HepG2 (cell line): ENCODE data around the gene TLE1. TPM values are rescaled to one million over a fixed set of nuclear protein-coding genes. Genes with fewer than 3 reads are reported as not detected.
A peak's percentile ranks its signal among the peaks of the same experiment; 100 is the strongest.

ENCODE experiments used
- ATF4 ChIP-seq, 2 experiments: fragments of 450-650 bp in 1 of 2; sonication (generic) in 1 of 2; formaldehyde crosslinking; IDR thresholded peaks; 2 replicates each; pipeline versions ENCODE4 v1.5.0 to v1.8.0; 2020 to 2022; ENCODE audit warnings: mild to moderate bottlenecking in 1 of 2, missing genetic modification reagents in 1 of 2
- CENPX ChIP-seq: sonication (generic); formaldehyde crosslinking; IDR thresholded peaks from 2 replicates; pipeline ENCODE4 v1.9.0; 2021; ENCODE audit warnings: mild to moderate bottlenecking, missing genetic modification reagents, moderate library complexity
- DDIT3 ChIP-seq: sonication (generic); formaldehyde crosslinking; IDR thresholded peaks from 2 replicates; pipeline ENCODE4 v1.4.0; 2020; ENCODE audit warnings: mild to moderate bottlenecking, missing genetic modification reagents
- ELF1 ChIP-seq: sonication (generic); formaldehyde crosslinking; IDR thresholded peaks from 2 replicates; pipeline ENCODE4 v1.4.0; 2020; ENCODE audit warnings: missing genetic modification reagents
- GFI1 ChIP-seq: sonication (generic); formaldehyde crosslinking; IDR thresholded peaks from 2 replicates; pipeline ENCODE4 v1.5.0; 2020; ENCODE audit warnings: missing genetic modification reagents, mild to moderate bottlenecking, borderline replicate concordance
- GZF1 ChIP-seq: sonication (generic); formaldehyde crosslinking; IDR thresholded peaks from 2 replicates; pipeline ENCODE4 v1.5.1; 2020; ENCODE audit warnings: mild to moderate bottlenecking, missing genetic modification reagents
- HDAC6 ChIP-seq: fragments of 200-600 bp; sonication (generic); IDR thresholded peaks from 2 replicates; pipeline ENCODE4 v1.7.0; 2017; ENCODE audit warnings: mild to moderate bottlenecking, antibody characterized with exemption, low read length, low read depth
- HNF4G ChIP-seq, 2 experiments: sonication (generic) in 1 of 2; formaldehyde crosslinking in 1 of 2; IDR thresholded peaks; 2 replicates each; pipeline versions ENCODE4 v1.4.0 to v1.6.1; 2011 to 2020; ENCODE audit warnings: borderline replicate concordance in 2 of 2, low read depth in 2 of 2, mild to moderate bottlenecking in 2 of 2, low read length in 1 of 2, missing genetic modification reagents in 1 of 2, moderate library complexity in 1 of 2
- KAT8 ChIP-seq: IDR thresholded peaks from 2 replicates; pipeline ENCODE4 v1.6.1; 2016; ENCODE audit warnings: missing genetic modification reagents, missing compliant biosample characterization
- MED8 ChIP-seq: sonication (generic); formaldehyde crosslinking; IDR thresholded peaks from 2 replicates; pipeline ENCODE4 v1.8.1; 2023; ENCODE audit warnings: mild to moderate bottlenecking, missing genetic modification reagents; ENCODE audit not compliant: insufficient replicate concordance
- NFYB ChIP-seq: sonication (generic); formaldehyde crosslinking; IDR thresholded peaks from 2 replicates; pipeline ENCODE4 v1.4.0; 2020; ENCODE audit warnings: missing genetic modification reagents
- NONO ChIP-seq, 2 experiments: fragments of 450-650 bp in 1 of 2; sonication (generic) in 1 of 2; formaldehyde crosslinking in 1 of 2; IDR thresholded peaks in 1 of 2; conservative IDR thresholded peaks in 1 of 2; 2 replicates each; pipeline versions ENCODE4 v1.6.1 to v1.8.0; 2017 to 2022; ENCODE audit warnings: mild to moderate bottlenecking in 1 of 2, missing genetic modification reagents in 1 of 2, moderate library complexity in 1 of 2
- PHF20 ChIP-seq: sonication (generic); formaldehyde crosslinking; IDR thresholded peaks from 2 replicates; pipeline ENCODE4 v1.5.0; 2020; ENCODE audit warnings: mild to moderate bottlenecking, missing genetic modification reagents
- PPARG ChIP-seq: conservative IDR thresholded peaks from 2 replicates; pipeline ENCODE4 v1.6.1; 2016; ENCODE audit warnings: missing biosample characterization, missing genetic modification reagents
- RFXAP ChIP-seq: sonication (generic); formaldehyde crosslinking; IDR thresholded peaks from 2 replicates; pipeline ENCODE4 v1.4.0; 2020; ENCODE audit warnings: missing genetic modification reagents, borderline replicate concordance
- SNAPC2 ChIP-seq: sonication (generic); formaldehyde crosslinking; IDR thresholded peaks from 2 replicates; pipeline ENCODE4 v1.8.1; 2022; ENCODE audit warnings: mild to moderate bottlenecking, missing genetic modification reagents
- SYNCRIP ChIP-seq: fragments of 200-400 bp; formaldehyde crosslinking; IDR thresholded peaks from 2 replicates; pipeline ENCODE4 v1.6.1; 2018; ENCODE audit warnings: mild to moderate bottlenecking, low read depth, low read length; ENCODE audit not compliant: insufficient read depth
- TGIF2 ChIP-seq: IDR thresholded peaks from 2 replicates; pipeline ENCODE4 v1.6.1; 2016; ENCODE audit warnings: control low read depth, missing compliant biosample characterization
- THAP9 ChIP-seq: sonication (generic); formaldehyde crosslinking; IDR thresholded peaks from 2 replicates; pipeline ENCODE4; 2020; ENCODE audit warnings: missing genetic modification reagents, mild to moderate bottlenecking, borderline replicate concordance
- ZMYM4 ChIP-seq: sonication (generic); formaldehyde crosslinking; IDR thresholded peaks from 2 replicates; pipeline ENCODE4 v1.8.1; 2023; ENCODE audit warnings: mild to moderate bottlenecking, missing genetic modification reagents
- ZNF17 ChIP-seq: sonication (generic); formaldehyde crosslinking; IDR thresholded peaks from 2 replicates; pipeline ENCODE4 v1.5.0; 2020; ENCODE audit warnings: mild to moderate bottlenecking, missing genetic modification reagents
- ZNF234 ChIP-seq: sonication (generic); formaldehyde crosslinking; conservative IDR thresholded peaks from 2 replicates; pipeline ENCODE4 v1.5.1; 2020; ENCODE audit warnings: mild to moderate bottlenecking, missing genetic modification reagents
- ZNF235 ChIP-seq: sonication (generic); formaldehyde crosslinking; IDR thresholded peaks from 2 replicates; pipeline ENCODE4 v1.8.1; 2023; ENCODE audit warnings: mild to moderate bottlenecking, missing genetic modification reagents, borderline replicate concordance
- ZNF337 ChIP-seq: sonication (generic); formaldehyde crosslinking; IDR thresholded peaks from 2 replicates; pipeline ENCODE4 v1.5.1; 2020; ENCODE audit warnings: missing genetic modification reagents, low read depth, mild to moderate bottlenecking, borderline replicate concordance
- ZNF749 ChIP-seq: sonication (generic); formaldehyde crosslinking; IDR thresholded peaks from 2 replicates; pipeline ENCODE4 v1.8.0; 2022; ENCODE audit warnings: mild to moderate bottlenecking, missing genetic modification reagents, moderate library complexity, borderline replicate concordance
- ZNF766 ChIP-seq: sonication (generic); formaldehyde crosslinking; IDR thresholded peaks from 2 replicates; pipeline ENCODE4 v1.5.0; 2020; ENCODE audit warnings: missing genetic modification reagents, borderline replicate concordance
- polyA plus RNA-seq, 8 experiments: library from polyadenylated mRNA; depleted of rRNA in 3 of 8; stranded (reverse) in 7 of 8; unstranded in 1 of 8; fragments of >200 nt; fragmentation: Illumina TruSeq in 4 of 8; extraction: Trizol in 4 of 8; gene quantifications; 2 replicates each; pipeline versions ENCODE4 v1.2.1 to v1.2.3, GENCODE V29; 2011 to 2016; ENCODE audit warnings: low read depth in 4 of 8, missing spikeins in 1 of 8, mixed read lengths in 1 of 8; ENCODE audit not compliant: insufficient read depth in 1 of 8
- total RNA-seq, 5 experiments: library from RNA; depleted of rRNA; stranded (reverse); fragments of >200 nt; fragmentation: Illumina TruSeq; extraction: Trizol; gene quantifications; 2 replicates each; pipeline ENCODE4 v1.2.3, GENCODE V29; 2016; ENCODE audit warnings: low read depth in 1 of 5

TLE1 gene
- total and polyA plus RNA-seq, 2 of the 13 experiments (the other 11 are each of a cell fraction or from before 2014, with no cell fraction given) = 35.9 to 109 TPM

GRCh38 chr9:81656871-81657337 is 32.4 kb downstream of the TLE1 start (continued):
- TF ChIP-seq THAP9 (no peak), GFI1 (CRISPR knock-in tag) (0 out of 2 replicates have a peak, but pooled peaks have one; percentile 46), CENPX (no peak), MED8 (no peak), ZNF766 (no peak), ZNF235 (CRISPR knock-in tag) (no peak), SYNCRIP (no peak), ZNF234 (CRISPR knock-in tag) (no peak), DDIT3 (CRISPR knock-in tag) (no peak), PHF20 (CRISPR knock-in tag) (no peak), ELF1 (CRISPR knock-in tag) (no peak), ZNF17 (CRISPR knock-in tag) (no peak), HDAC6 (no peak), ATF4 (CRISPR knock-in tag; IDR thresholded peaks at IDR 0.05) (peak in 1 of 2 experiments; percentile 48; a peak in 1 of 4 replicates), PPARG (CRISPR knock-in tag) (peak; percentile 89), RFXAP (CRISPR knock-in tag) (no peak), KAT8 (CRISPR knock-in tag) (peak; percentile 54; the same call in 1 of the 2 replicates), NFYB (CRISPR knock-in tag) (no peak), HNF4G (IDR thresholded peaks at IDR 0.05; ENCODE audit: borderline replicate concordance, low read depth, low read length) (peak; percentile 69; the same call in 1 of the 2 replicates), HNF4G (CRISPR knock-in tag; IDR thresholded peaks at IDR 0.05; ENCODE audit: borderline replicate concordance, low read depth) (no peak), GZF1 (CRISPR knock-in tag) (no peak), NONO (IDR thresholded peaks at IDR 0.05) (no peak), NONO (CRISPR knock-in tag; conservative IDR thresholded peaks at IDR 0.05) (no peak; the same call in 1 of the 2 replicates), ZNF749 (CRISPR knock-in tag) (no peak), TGIF2 (CRISPR knock-in tag) (peak; percentile 51; the same call in 1 of the 2 replicates), SNAPC2 (no peak), ZMYM4 (CRISPR knock-in tag) (0 out of 2 replicates have a peak, but pooled peaks have one; percentile 23), ZNF337 (CRISPR knock-in tag) (no peak)
